HCT116 (cell line): ENCODE data around the gene DOLPP1.

Experiments used
- EZH2 ChIP-seq: fragments of 200-600 bp; sonication (generic); IDR thresholded peaks from 2 replicates; pipeline ENCODE4 v1.6.1; 2017; ENCODE audit warnings: antibody characterized with exemption, mixed run types
- EZH2phosphoT487 ChIP-seq: fragments of 200-600 bp; IDR thresholded peaks from 2 replicates; pipeline ENCODE4 v1.6.1; 2018; ENCODE audit warnings: antibody characterized with exemption, borderline replicate concordance
- JUND ChIP-seq: IDR thresholded peaks from 2 replicates; pipeline ENCODE4 v1.6.1; 2012
- POLR2A ChIP-seq: IDR thresholded peaks from 2 replicates; pipeline ENCODE4 v1.7.0; 2011; ENCODE audit warnings: borderline replicate concordance; ENCODE audit not compliant: insufficient read depth, insufficient read length; ENCODE audit errors: extremely low read depth
- POLR2AphosphoS5 ChIP-seq: IDR thresholded peaks from 2 replicates; pipeline ENCODE4 v1.6.1; 2011; ENCODE audit warnings: mild to moderate bottlenecking, low read depth, low read length, moderate library complexity
- YY1 ChIP-seq: IDR thresholded peaks from 2 replicates; pipeline ENCODE4 v1.6.1; 2011; ENCODE audit warnings: low read length, low read depth, moderate library complexity, mild to moderate bottlenecking; ENCODE audit not compliant: insufficient replicate concordance; ENCODE audit errors: extremely low read depth
- ZNF274 ChIP-seq: fragments of 200-500 bp; sonication (Bioruptor generic); IDR thresholded peaks from 2 replicates; pipeline ENCODE4 v1.6.1; 2014; ENCODE audit warnings: mild to moderate bottlenecking, low read depth, low read length, inconsistent platforms
- TF ChIP-seq, protein P1 (sequence below), 3 experiments: fragments of 200-600 bp in 1 of 3; sonication (generic) in 1 of 3; IDR thresholded peaks in 2 of 3; conservative IDR thresholded peaks in 1 of 3; 2 replicates each; pipeline ENCODE4 v1.5.1; 2012 to 2017; ENCODE audit warnings: low read depth in 2 of 3, low read length in 2 of 3, antibody characterized with exemption in 1 of 3, borderline replicate concordance in 1 of 3, control low read depth in 1 of 3, mild to moderate bottlenecking in 1 of 3, mixed read lengths in 1 of 3, mixed run types in 1 of 3, moderate library complexity in 1 of 3; ENCODE audit not compliant: insufficient read depth in 1 of 3
- TF ChIP-seq, protein P2 (sequence below): IDR thresholded peaks from 2 replicates; pipeline ENCODE4 v1.6.1; 2012
- TF ChIP-seq, protein P3 (sequence below): IDR thresholded peaks from 2 replicates; pipeline ENCODE4 v1.6.1; 2012
- TF ChIP-seq, protein P4 (sequence below): IDR thresholded peaks from 2 replicates; pipeline ENCODE4 v1.6.1; 2012; ENCODE audit warnings: low read depth

DNA sequence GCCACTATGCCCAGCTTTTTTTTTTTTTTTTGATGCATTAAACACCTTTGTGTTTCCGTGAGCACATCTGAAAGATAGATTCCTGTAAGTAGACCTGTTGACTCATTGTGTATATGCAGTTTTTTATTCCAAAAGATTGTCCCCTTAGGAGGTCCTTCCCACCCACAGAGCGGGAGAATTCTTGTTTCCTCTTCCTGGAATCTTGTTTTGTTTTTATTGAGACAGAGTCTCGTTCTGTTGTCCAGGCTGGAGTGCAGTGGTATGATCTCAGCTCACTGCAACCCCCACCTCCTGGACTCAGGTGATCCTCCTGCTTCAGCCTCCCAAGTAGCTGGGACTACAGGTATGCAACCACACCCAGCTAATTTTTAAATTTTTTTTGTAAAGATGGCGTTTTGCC, 37.9 kb downstream of the DOLPP1 start:
- TF ChIP-seq, protein P1, sequence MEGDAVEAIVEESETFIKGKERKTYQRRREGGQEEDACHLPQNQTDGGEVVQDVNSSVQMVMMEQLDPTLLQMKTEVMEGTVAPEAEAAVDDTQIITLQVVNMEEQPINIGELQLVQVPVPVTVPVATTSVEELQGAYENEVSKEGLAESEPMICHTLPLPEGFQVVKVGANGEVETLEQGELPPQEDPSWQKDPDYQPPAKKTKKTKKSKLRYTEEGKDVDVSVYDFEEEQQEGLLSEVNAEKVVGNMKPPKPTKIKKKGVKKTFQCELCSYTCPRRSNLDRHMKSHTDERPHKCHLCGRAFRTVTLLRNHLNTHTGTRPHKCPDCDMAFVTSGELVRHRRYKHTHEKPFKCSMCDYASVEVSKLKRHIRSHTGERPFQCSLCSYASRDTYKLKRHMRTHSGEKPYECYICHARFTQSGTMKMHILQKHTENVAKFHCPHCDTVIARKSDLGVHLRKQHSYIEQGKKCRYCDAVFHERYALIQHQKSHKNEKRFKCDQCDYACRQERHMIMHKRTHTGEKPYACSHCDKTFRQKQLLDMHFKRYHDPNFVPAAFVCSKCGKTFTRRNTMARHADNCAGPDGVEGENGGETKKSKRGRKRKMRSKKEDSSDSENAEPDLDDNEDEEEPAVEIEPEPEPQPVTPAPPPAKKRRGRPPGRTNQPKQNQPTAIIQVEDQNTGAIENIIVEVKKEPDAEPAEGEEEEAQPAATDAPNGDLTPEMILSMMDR (IDR thresholded peaks at IDR 0.05 in 2 of 3, conservative IDR thresholded peaks at IDR 0.05 in 1 of 3; ENCODE audit: borderline replicate concordance in 1 of 3, insufficient read depth in 1 of 3, low read depth in 2 of 3, low read length in 2 of 3): no peak
- TF ChIP-seq EZH2phosphoT487 (no peak), ZNF274 (no peak), POLR2AphosphoS5 (no peak), YY1 (no peak), POLR2A (no peak), JUND (no peak), EZH2 (no peak)
- TF ChIP-seq, protein P2, sequence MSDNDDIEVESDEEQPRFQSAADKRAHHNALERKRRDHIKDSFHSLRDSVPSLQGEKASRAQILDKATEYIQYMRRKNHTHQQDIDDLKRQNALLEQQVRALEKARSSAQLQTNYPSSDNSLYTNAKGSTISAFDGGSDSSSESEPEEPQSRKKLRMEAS: no peak
- TF ChIP-seq, protein P3, sequence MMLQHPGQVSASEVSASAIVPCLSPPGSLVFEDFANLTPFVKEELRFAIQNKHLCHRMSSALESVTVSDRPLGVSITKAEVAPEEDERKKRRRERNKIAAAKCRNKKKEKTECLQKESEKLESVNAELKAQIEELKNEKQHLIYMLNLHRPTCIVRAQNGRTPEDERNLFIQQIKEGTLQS: no peak
- TF ChIP-seq, protein P4, sequence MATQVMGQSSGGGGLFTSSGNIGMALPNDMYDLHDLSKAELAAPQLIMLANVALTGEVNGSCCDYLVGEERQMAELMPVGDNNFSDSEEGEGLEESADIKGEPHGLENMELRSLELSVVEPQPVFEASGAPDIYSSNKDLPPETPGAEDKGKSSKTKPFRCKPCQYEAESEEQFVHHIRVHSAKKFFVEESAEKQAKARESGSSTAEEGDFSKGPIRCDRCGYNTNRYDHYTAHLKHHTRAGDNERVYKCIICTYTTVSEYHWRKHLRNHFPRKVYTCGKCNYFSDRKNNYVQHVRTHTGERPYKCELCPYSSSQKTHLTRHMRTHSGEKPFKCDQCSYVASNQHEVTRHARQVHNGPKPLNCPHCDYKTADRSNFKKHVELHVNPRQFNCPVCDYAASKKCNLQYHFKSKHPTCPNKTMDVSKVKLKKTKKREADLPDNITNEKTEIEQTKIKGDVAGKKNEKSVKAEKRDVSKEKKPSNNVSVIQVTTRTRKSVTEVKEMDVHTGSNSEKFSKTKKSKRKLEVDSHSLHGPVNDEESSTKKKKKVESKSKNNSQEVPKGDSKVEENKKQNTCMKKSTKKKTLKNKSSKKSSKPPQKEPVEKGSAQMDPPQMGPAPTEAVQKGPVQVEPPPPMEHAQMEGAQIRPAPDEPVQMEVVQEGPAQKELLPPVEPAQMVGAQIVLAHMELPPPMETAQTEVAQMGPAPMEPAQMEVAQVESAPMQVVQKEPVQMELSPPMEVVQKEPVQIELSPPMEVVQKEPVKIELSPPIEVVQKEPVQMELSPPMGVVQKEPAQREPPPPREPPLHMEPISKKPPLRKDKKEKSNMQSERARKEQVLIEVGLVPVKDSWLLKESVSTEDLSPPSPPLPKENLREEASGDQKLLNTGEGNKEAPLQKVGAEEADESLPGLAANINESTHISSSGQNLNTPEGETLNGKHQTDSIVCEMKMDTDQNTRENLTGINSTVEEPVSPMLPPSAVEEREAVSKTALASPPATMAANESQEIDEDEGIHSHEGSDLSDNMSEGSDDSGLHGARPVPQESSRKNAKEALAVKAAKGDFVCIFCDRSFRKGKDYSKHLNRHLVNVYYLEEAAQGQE: no peak
